HG03520 (cell line): Measurements from ENCODE around the gene SCAF4.
A peak's percentile ranks its signal among the peaks of the same experiment; 100 is the strongest.
"Not testable (repeated sequence)": the region's sequence is repeated elsewhere in the genome, so short reads cannot be mapped to it uniquely, and the experiment has no call there.

Experiments
- ATAC-seq: cut with Tn5 transposase; IDR thresholded peaks from one replicate; pipeline ENCODE4 v1.9.1; 2021; ENCODE audit warnings: mild to moderate bottlenecking, moderate library complexity; ENCODE audit not compliant: unreplicated experiment

SCAF4 gene, protein sequence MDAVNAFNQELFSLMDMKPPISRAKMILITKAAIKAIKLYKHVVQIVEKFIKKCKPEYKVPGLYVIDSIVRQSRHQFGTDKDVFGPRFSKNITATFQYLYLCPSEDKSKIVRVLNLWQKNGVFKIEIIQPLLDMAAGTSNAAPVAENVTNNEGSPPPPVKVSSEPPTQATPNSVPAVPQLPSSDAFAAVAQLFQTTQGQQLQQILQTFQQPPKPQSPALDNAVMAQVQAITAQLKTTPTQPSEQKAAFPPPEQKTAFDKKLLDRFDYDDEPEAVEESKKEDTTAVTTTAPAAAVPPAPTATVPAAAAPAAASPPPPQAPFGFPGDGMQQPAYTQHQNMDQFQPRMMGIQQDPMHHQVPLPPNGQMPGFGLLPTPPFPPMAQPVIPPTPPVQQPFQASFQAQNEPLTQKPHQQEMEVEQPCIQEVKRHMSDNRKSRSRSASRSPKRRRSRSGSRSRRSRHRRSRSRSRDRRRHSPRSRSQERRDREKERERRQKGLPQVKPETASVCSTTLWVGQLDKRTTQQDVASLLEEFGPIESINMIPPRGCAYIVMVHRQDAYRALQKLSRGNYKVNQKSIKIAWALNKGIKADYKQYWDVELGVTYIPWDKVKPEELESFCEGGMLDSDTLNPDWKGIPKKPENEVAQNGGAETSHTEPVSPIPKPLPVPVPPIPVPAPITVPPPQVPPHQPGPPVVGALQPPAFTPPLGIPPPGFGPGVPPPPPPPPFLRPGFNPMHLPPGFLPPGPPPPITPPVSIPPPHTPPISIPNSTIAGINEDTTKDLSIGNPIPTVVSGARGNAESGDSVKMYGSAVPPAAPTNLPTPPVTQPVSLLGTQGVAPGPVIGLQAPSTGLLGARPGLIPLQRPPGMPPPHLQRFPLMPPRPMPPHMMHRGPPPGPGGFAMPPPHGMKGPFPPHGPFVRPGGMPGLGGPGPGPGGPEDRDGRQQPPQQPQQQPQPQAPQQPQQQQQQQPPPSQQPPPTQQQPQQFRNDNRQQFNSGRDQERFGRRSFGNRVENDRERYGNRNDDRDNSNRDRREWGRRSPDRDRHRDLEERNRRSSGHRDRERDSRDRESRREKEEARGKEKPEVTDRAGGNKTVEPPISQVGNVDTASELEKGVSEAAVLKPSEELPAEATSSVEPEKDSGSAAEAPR

DNA sequence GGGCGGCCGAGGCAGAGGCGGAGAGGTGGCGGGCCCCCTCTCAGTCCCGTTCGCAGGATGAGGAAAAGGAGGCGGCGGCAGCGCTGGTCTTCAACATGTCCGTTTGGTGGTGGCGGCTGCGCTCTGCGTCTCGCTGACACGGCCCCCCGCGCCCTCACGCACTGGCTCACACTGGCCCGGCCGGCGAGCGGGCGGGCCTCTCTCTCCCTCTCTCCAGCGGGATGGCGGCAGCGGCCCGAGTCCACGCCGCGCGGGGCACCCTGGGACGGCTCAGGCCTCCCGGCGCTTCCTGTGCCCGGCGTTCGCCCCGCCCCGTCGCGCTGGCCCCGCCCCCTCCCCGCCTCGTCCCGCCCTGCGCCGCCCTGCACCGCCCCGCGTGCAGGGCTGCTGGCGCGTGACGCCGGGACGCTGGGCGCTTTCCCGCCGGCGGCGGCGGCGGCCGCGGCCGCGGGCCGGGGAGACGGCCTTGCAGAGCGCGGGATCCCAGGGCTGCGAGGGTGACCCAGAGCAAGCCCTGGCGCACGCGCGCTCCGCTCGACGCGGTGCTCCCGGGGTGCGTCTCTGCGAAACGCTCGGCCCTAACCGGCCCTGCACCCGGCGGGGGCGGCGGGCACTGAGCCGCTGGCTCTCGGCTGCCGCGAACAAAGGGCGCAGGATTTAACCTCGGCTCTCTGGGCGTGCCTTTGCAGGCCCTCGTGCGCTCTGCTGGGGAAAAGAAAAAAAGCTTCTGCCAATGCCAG lies at the start of gene SCAF4:
SCAF4 (minus strand) TSS at position 262 of the 740 bp plus-strand sequence. CDS start 426 bp downstream, outside the sequence.
- ATAC-seq = peak; percentile 73

DNA sequence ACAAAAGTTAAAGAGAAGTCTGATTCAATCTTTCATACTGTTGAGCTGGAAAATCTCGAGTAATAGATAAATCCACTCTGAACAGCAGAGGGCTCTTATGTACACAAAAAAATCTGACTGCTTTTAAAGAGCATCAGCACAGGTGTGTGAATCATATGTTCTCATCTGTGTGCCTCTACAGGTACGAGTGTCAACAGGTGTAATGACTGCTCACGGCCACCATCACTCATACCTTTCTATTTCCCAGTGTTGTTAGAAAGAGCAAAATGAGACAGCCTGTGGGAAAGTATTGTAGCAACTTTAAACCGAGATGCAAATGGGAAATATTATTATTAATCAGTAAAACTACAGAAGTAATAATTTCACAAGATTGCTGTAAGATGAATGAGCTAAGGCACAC lies 49.0 kb upstream of the SCAF4 start:
- no peak for ATAC-seq

DNA sequence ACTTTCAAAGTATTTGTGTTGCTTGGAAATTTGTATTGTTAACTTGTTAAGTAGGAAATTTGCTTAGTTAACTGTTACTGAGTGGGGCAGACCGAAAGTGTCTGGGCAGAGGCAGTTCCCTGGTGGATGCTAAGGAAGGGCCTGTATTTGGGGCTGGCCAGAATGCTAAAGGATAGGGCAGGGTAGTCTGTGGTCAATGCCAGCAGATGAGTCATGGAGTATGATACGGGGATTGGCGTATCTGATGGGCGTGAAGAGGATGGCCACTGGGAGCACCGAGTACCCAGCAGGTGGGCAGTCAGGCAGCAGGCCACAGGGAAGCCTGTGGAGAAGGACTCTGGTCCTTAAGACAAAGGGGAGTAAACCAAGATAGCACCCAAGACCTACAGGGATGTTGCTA lies 46.6 kb upstream of the SCAF4 start:
- ATAC-seq = no peak

DNA sequence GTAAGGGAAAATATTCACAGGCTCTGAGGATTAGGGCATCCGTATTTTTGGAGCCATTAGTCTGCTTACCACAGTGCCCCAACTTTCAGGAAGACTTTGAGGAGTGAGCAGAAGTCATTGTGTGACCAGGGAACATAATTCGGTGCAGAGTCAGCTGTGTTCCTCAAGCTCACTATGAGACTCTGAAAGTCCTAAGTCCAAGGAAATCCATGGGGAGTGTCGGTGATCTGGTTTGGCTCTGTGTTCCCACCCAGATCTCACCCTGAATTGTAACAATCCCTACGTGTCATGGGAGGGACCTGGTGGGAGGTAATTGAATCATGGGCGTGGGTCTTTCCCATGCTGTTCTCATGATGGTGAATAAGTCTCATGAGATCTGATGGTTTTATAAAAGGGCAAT lies 45.9 kb upstream of the SCAF4 start:
- ATAC-seq = no peak

DNA sequence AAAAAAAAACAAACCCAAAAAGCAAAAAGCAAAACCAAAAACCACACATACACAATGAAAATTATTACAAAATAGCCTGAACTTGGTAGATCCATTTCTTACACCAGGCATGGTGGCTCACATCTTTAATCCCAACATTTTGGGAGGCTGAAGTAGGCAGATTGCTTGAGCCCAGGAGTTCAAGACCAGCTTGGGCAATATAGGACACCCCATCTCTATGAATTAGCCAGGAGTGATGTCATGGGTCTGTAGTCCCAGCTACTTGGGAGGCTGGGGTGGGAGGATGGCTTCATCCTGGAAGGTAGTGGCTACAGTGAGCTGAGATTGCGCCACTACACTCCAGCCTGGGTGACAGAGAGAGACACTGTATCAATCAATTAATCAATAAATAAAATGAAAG lies 42.1 kb upstream of the SCAF4 start:
- no peak for ATAC-seq

DNA sequence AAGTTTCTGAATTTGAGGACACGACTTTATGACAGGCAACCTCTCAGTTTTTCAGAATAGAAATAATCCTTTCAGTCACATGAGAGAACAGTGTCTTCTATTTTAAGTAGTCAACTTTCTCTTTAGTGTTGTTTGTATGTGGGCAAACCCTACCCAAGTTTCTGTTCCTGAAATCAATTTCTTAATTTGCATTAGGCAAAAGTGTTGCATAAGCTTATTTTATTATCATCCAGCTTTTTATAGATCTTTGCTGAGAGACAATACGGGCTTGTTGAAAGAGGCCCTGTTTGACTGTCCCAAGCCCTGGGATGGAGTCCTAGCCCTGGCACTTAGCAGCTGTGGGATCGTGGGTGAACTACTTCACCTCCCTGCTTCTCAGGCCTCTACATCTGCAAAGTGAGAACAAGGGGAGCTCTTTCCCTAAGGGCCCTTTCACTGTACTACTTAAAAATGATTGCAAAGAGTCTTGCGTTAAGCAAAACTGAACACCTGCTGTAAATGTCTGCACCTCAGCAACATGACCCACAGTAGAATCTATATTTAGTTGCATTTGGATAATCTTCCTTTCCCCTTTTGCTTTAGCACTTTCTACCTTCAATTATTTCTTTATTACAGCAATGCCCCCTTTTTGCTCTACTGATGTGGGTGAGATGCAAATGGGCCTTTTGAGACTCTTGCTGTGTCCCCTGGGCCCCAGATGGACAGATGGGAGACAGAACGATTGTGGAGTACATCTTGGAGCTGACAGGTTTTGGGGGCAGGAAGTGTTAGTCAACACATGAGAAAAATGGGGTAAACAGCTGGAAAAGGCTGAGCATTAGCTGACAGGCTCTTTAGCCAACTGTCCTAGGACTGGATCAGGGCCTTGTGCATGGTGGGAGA lies 41.0 kb upstream of the SCAF4 start:
- ATAC-seq = peak; percentile 83

DNA sequence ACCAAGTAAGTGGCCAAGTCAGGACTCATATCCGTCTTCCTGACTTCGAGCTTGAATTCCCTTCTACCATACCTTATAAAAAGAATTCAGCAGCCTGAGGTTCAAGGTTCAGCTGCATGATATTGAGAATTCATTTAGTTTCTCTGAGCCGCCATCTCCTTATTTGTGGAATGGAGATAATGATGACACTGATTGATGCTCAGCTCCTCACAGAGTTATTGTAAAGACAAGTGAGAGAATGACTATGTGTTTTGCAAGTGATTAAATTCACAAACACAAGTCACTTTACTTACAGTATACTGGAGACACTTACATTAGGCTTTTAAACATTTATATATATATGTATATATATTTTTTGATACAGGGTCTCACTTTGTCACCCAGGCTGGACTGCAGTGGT lies 39.8 kb upstream of the SCAF4 start:
- ATAC-seq = no peak

DNA sequence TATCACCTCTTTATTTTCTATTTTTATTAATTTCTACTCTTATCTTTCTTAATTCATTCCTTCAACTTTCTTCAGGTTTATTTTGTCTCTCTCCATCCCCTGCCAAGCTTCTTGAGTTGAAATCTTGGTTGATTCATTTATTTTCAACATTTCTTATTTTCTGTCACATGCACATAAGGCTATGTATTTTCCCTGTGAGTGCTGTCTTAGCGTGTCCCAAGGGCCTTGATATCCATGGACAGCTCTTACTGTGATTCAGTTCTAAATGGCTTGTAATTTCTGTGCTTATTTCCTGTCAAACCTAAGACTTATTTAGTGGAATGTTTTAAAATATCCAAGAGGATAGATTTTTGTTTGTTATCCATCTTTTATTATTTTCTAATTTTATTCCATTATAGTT lies 36.8 kb upstream of the SCAF4 start:
- no peak for ATAC-seq

DNA sequence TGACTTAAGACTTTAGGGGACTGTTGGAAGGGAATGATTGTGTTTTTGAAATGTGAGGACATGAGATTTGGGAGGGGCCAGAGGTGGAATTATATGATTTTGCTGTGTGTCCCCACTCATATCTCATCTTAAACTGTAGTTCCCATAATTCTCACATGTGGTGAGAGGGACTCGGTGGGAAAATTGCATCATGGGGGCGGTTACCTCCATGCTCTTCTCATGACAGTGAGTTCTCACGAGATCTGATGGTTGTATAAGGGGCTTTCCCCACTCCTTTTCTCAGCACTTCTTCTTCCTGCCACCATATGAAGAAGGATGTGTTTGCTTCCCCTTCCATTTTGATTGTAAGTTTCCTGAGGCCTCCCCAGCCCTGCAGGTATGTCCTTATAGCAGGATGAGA lies 35.0 kb upstream of the SCAF4 start:
- ATAC-seq = no peak

DNA sequence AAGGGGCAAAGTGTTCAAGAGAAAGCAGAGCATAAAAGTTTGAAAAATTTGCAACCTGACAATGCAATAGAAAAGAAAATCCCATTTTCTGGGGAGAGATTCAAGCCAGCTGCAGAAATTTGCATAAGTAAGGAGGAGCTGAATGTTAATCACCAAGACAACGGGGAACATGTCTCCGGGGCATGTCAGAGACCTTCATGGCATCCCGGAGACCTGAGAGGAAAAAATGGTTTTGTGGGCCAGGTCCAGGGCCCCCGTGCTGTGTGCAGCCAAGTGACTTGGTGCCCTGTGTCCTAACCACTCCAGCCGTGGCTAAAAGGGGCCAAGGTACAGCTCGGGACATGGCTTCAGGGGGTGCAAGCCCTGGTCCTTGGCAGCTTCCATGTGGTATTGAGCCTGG lies 33.9 kb upstream of the SCAF4 start:
- not testable (repeated sequence) for ATAC-seq

DNA sequence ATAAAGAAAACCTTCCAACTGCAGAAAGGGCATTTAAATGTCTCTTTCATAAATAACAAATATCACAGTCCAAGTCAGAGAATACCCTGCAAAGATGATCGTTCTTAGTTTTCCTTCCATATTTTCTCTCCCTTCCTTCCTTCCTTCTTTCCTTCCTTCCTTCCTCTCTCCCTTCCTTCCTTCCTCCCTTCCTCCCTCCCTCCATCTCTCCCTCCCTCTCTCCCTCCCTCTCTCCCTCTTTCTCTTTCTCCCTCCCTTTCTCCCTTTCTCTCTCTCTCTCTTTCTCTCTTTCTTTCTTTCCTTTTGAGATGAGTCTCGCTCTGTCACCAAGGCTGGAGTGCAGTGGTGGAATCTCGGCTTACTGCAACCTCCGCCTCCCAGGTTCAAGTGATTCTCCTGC lies 29.0 kb upstream of the SCAF4 start:
- no peak for ATAC-seq

DNA sequence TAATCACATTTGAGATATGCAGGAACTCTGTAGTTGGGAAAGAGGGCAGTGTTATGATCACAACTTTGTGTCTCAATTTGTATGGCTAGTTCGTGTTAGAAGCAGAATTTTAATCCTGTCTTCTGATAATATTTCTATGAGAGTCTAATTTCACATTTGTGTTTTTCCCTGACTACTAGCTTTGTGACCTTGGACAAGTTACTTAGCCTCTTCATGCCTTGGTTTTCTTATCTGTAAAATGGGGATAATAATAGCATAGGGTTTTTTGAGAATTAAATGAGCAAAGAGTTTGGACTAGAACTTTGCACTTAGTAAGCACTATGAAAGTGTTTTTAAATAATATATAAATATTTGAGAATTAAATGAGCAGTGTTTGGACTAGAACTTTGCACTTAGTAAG lies 24.9 kb upstream of the SCAF4 start:
- ATAC-seq = no peak

DNA sequence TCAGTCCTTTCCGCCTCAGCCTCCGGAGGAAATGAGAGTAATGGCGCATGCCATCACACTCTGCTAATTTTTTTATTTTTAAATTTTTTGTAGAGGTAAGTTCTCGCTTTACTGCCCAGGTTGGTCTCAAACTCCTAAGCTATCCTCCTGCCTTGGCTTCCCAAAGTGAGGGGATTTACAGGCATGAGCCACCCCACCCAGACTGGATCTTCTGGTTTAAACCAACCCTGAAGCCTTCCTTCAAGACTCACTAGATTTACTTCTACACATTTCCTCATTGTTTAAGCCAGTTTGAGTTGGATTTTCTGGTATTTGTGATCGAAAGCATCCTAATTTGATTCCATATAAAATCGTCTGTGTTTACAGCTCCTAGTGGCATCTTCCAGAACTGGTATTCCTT lies 23.1 kb upstream of the SCAF4 start:
- ATAC-seq = no peak

DNA sequence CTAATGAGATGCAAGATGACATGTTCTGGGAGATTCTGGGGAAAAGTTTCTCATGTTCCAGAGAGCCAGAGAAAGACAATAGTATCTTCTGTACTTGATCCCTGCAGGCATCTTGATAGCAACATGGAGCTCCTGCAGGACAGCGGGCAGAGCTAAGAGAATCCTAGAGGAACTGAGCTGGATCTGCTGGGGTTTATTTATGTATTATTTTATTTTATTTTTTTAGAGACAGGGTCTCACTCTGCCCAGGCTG lies 22.7 kb upstream of the SCAF4 start:
- no peak for ATAC-seq

DNA sequence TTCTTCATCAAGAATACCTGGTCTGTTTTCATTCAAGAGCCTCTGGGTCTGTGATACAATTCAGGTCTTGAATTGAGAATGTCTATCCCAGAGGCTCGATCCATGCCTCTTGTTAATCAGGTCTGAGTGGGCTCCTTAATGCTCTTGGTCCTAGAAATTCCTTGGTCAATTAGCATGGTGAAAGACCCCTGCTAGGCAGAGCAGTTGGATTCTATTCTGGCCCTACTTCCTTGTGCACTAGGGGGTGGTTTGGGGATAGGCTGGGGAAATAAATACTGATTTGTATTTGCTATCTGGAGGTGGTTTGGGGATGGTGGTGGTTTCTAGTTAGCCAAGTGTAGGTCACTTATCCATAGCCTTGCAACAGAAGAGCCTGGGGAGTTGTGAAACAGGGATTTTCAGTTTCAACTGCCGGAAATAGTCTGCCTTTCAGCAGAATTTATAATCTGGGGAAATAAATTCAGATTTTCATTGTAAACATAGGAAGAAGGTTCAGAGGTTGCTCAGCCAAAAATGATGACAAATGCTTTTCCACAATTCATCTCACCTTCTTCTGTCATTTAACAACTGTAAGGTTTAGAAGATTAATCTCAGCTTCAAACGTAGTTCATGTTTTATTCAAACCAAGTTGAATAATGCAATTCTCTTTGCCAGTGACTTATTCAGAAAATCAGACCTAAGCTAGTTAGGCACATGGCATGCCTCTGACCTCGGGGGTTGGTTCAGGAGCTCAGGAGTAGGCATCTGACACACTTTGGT lies 22.2 kb upstream of the SCAF4 start:
- no peak for ATAC-seq

DNA sequence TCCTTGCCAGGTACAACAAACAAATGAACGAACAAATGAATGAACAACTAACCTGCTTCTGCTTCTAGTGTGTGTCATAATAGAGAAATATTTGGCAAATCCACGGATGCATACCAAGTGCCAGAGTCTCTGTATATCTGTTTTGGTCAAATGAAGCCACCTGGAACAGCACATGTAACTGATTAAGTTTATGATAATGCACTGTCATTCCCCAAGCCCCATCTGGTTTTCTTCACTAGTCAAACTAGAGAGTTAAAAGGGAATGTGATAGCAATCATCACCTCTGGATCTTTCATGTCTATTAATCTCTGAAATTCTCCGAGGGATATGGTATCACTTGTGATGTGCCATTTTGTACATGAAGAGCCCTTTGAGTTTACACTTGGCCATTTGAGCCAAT lies 21.0 kb upstream of the SCAF4 start:
- ATAC-seq = no peak

DNA sequence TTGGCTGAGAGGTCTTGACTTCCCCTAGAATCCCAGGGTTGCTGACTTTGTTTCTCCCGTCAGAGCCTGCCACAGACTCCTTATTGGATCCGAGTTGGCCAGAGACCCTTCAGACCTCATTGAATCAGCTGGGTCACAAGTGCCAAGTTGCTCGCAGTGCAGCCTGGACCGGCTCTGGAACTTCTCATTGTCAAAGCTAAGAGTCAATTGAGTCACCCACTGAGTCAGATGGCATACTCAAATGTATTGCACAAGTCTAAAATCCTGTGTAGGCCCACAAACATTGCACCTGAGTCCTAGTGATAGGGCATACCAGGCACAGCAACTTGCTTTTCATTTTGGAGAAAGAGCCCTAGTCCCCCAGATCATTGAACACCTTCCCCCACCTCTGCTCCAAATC lies 20.4 kb upstream of the SCAF4 start:
- ATAC-seq = no peak

DNA sequence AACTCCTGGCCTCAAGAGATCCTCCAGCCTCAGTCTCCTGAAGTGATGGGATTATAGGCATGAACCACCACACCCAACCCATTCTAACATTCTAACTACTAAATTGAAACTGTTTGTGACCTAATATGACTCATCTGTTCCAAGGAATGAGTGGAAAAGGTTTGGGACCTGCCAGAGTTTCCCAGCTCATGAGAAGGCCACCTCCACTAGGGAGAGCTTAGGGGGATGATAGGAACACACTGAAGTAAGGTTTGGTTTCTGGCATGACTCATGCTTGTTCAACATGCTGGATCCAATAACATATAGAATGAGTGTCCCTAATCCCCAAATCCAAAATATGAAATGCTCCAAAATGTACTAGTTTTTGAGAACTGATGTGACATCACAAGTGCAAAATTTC lies 18.9 kb upstream of the SCAF4 start:
- no peak for ATAC-seq

DNA sequence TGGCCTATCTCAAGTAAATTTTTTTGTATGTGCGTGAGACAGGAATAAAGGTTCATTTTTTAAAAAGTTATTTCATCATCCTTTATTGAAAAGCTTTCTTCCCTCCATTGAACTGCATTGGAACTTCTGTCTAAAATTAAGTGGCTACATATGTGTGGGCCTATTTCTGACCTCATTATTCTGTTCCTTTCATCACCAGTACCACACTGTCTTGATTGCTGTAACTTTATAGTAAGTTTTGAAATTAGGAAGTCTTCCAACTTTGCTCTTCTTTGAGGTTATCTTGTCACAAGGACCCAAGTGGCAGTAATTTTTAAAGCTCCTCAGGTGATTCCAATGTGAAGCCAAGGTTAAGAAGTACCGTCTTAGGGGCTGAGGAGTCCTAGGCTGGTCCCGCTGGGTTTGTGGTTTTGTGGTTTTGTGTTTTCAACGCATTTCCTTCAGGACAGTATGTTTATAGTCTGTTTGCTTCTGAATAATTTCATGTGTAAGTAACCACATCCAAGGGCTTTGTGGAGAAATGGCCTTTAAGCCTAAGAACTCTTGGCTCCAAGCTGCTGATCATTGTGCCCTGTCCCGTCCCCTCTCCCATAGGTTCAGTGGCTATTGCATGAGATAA lies 12.4 kb upstream of the SCAF4 start:
- ATAC-seq = no peak
